ENCODE measurements around the gene SRD5A1. TPM values are rescaled to one million over a fixed set of nuclear protein-coding genes. Genes with fewer than 3 reads are reported as not detected.
"Not testable (repeated sequence)": the region's sequence is repeated elsewhere in the genome, so short reads cannot be mapped to it uniquely, and the experiment has no call there.

The SRD5A1 gene
- total RNA-seq, 2 donors from 2014 or later: 15.9 to 17.4 TPM

- H3K4me3 ChIP-seq: no peak overlapping the region
- no peaks in the 10 kb centered on the region for H3K36me3 ChIP-seq
- H3K27me3 ChIP-seq: no peaks in the 10 kb centered on the region
- no peak for DNase-seq
- H3K4me1 ChIP-seq: no peaks in the 10 kb centered on the region
- TF ChIP-seq CTCF (IDR thresholded peaks at IDR 0.05): no peak
- H3K27ac ChIP-seq: no peak overlapping the region
- H3K9ac ChIP-seq (ENCODE audit: low read depth in 2 of 2, low read length in 2 of 2): no peak overlapping the region
- intact Hi-C loops (cut with DNase I): no loop called here
- H3K9me3 ChIP-seq: no peaks in the 10 kb centered on the region
Observed at GRCh38 chr5:6666762-6667161, 33.5 kb downstream of the SRD5A1 start.

- no peaks in the 10 kb centered on the region for H3K4me1 ChIP-seq
- H3K9ac ChIP-seq (ENCODE audit: low read depth in 2 of 2, low read length in 2 of 2): no peak overlapping the region
- H3K27ac ChIP-seq: no peak overlapping the region
- TF ChIP-seq CTCF (IDR thresholded peaks at IDR 0.05): no peak
- no peak for DNase-seq
- intact Hi-C loops (cut with DNase I): no loop called here
- H3K4me3 ChIP-seq: no peak overlapping the region
- H3K9me3 ChIP-seq: no peaks in the 10 kb centered on the region
- H3K36me3 ChIP-seq: no peaks in the 10 kb centered on the region
- no peaks in the 10 kb centered on the region for H3K27me3 ChIP-seq
Observed at GRCh38 chr5:6667648-6668047, 34.4 kb downstream of the SRD5A1 start.

GRCh38 chr5:6668717-6669116, 35.5 kb downstream of the SRD5A1 start:
- intact Hi-C loops (cut with DNase I); H3K4me3 ChIP-seq; H3K4me1 ChIP-seq; H3K9ac ChIP-seq (ENCODE audit: low read depth in 2 of 2, low read length in 2 of 2); DNase-seq; H3K27ac ChIP-seq; H3K27me3 ChIP-seq; H3K9me3 ChIP-seq; H3K36me3 ChIP-seq: not testable (repeated sequence)

GRCh38 chr5:6673031-6673430, 39.8 kb downstream of the SRD5A1 start:
- H3K27ac ChIP-seq: no peak overlapping the region
- no peak for DNase-seq
- H3K9me3 ChIP-seq: no peaks in the 10 kb centered on the region
- H3K36me3 ChIP-seq: no peaks in the 10 kb centered on the region
- no peaks in the 10 kb centered on the region for H3K4me1 ChIP-seq
- H3K4me3 ChIP-seq: no peak overlapping the region
- no peaks in the 10 kb centered on the region for H3K27me3 ChIP-seq
- intact Hi-C loops (cut with DNase I): no loop called here
- no peak overlapping the region for H3K9ac ChIP-seq (ENCODE audit: low read depth in 2 of 2, low read length in 2 of 2)
- no peak for TF ChIP-seq CTCF (IDR thresholded peaks at IDR 0.05)

GRCh38 chr5:6673963-6674362, 40.7 kb downstream of the SRD5A1 start:
- H3K36me3 ChIP-seq: no peaks in the 10 kb centered on the region
- no peak for DNase-seq
- no peak overlapping the region for H3K9ac ChIP-seq (ENCODE audit: low read depth in 2 of 2, low read length in 2 of 2)
- intact Hi-C loops (cut with DNase I): no loop called here
- no peak overlapping the region for H3K27ac ChIP-seq
- TF ChIP-seq CTCF (IDR thresholded peaks at IDR 0.05): no peak
- no peaks in the 10 kb centered on the region for H3K9me3 ChIP-seq
- no peak overlapping the region for H3K4me3 ChIP-seq
- H3K27me3 ChIP-seq: no peaks in the 10 kb centered on the region
- H3K4me1 ChIP-seq: no peaks in the 10 kb centered on the region

GRCh38 chr5:6674421-6674820, 41.2 kb downstream of the SRD5A1 start:
- Histone ChIP-seq H3K9me3 (no peaks in the 10 kb centered on the region), H3K27me3 (no peaks in the 10 kb centered on the region), H3K27ac (no peak overlapping the region), H3K4me1 (no peaks in the 10 kb centered on the region), H3K9ac (ENCODE audit: low read depth in 2 of 2, low read length in 2 of 2) (no peak overlapping the region), H3K36me3 (no peaks in the 10 kb centered on the region), H3K4me3 (no peak overlapping the region)
- intact Hi-C loops (cut with DNase I): no loop called here
- no peak for DNase-seq
- no peak for TF ChIP-seq CTCF (IDR thresholded peaks at IDR 0.05)

Data from colonic mucosa (tissue), 4 donors.